H9 (cell line): Measurements from ENCODE around the gene HAND1. TPM values are rescaled to one million over a fixed set of nuclear protein-coding genes. Genes with fewer than 3 reads are reported as not detected.

Source experiments
- DNase-seq: peaks from one replicate; pipeline ENCODE4 v3.0.0-alpha.2; 2017
- H2AFZ ChIP-seq: one replicate; pipeline ENCODE4 v1.6.1; 2013; ENCODE audit warnings: mild to moderate bottlenecking, low read length, control low read depth, moderate library complexity
- H2AK5ac ChIP-seq: 2 replicates; pipeline ENCODE4 v1.6.1; 2013; ENCODE audit warnings: low read length, control low read depth, mixed read lengths; ENCODE audit not compliant: insufficient read length
- H2BK120ac ChIP-seq: one replicate; pipeline ENCODE4 v1.6.1; 2013; ENCODE audit warnings: low read depth, mild to moderate bottlenecking, low read length, control low read depth, inconsistent platforms; ENCODE audit not compliant: poor library complexity, severe bottlenecking
- H2BK12ac ChIP-seq: 2 replicates; pipeline ENCODE4 v1.6.1; 2013; ENCODE audit warnings: low read length, control low read depth, mixed read lengths, low read depth; ENCODE audit not compliant: insufficient read length
- H2BK15ac ChIP-seq: 2 replicates; pipeline ENCODE4 v1.6.1; 2013; ENCODE audit warnings: low read depth, low read length, control low read depth
- H2BK20ac ChIP-seq: one replicate; pipeline ENCODE4 v1.6.1; 2013; ENCODE audit warnings: low read depth, mild to moderate bottlenecking, low read length, control low read depth, inconsistent platforms; ENCODE audit not compliant: poor library complexity, severe bottlenecking
- H2BK5ac ChIP-seq: 2 replicates; pipeline ENCODE4 v1.6.1; 2013; ENCODE audit warnings: low read length, control low read depth, mixed read lengths; ENCODE audit not compliant: insufficient read length
- H3K14ac ChIP-seq: 2 replicates; pipeline ENCODE4 v1.6.1; 2013; ENCODE audit warnings: low read length, control low read depth; ENCODE audit not compliant: insufficient read depth
- H3K18ac ChIP-seq: 2 replicates; pipeline ENCODE4 v1.6.1; 2013; ENCODE audit warnings: low read depth, mild to moderate bottlenecking, mixed read lengths, low read length, control low read depth; ENCODE audit not compliant: insufficient read length
- H3K23ac ChIP-seq: 2 replicates; pipeline ENCODE4 v1.6.1; 2013; ENCODE audit warnings: low read length, control low read depth, mixed read lengths, low read depth; ENCODE audit not compliant: insufficient read length
- H3K23me2 ChIP-seq: 2 replicates; pipeline ENCODE4 v1.6.1; 2013; ENCODE audit warnings: low read depth, mild to moderate bottlenecking, mixed read lengths, low read length, control low read depth; ENCODE audit not compliant: insufficient read length, poor library complexity, severe bottlenecking
- H3K27ac ChIP-seq: 2 replicates; pipeline ENCODE4 v1.5.1; 2013; ENCODE audit warnings: low read length, control low read depth, mixed read lengths, low read depth; ENCODE audit not compliant: insufficient read length
- H3K27me3 ChIP-seq: 2 replicates; pipeline ENCODE4 v1.6.1; 2013; ENCODE audit warnings: low read length, control low read depth, inconsistent platforms; ENCODE audit not compliant: insufficient read depth
- H3K4ac ChIP-seq: 2 replicates; pipeline ENCODE4 v1.6.1; 2013; ENCODE audit warnings: low read depth, mild to moderate bottlenecking, control low read depth, inconsistent platforms, low read length, moderate library complexity
- H3K4me1 ChIP-seq: 2 replicates; pipeline ENCODE4 v1.6.1; 2013; ENCODE audit warnings: low read length, control low read depth, inconsistent platforms; ENCODE audit not compliant: insufficient read depth
- H3K4me2 ChIP-seq: 2 replicates; pipeline ENCODE4 v1.6.1; 2013; ENCODE audit warnings: low read length, control low read depth, mixed read lengths; ENCODE audit not compliant: insufficient read length, insufficient read depth
- H3K56ac ChIP-seq: 2 replicates; pipeline ENCODE4 v1.6.1; 2013; ENCODE audit warnings: low read depth, mild to moderate bottlenecking, mixed read lengths, low read length, control low read depth; ENCODE audit not compliant: insufficient read length
- H3K79me1 ChIP-seq: 2 replicates; pipeline ENCODE4 v1.6.1; 2013; ENCODE audit warnings: low read depth, mild to moderate bottlenecking, moderate library complexity, low read length, control low read depth, inconsistent platforms; ENCODE audit not compliant: insufficient read depth, poor library complexity, severe bottlenecking
- H3K79me2 ChIP-seq: 2 replicates; pipeline ENCODE4 v1.6.1; 2013; ENCODE audit warnings: low read length, control low read depth, inconsistent platforms; ENCODE audit not compliant: insufficient read depth
- H3K9ac ChIP-seq: 2 replicates; pipeline ENCODE4 v1.6.1; 2013; ENCODE audit warnings: low read length, control low read depth, mixed read lengths; ENCODE audit not compliant: insufficient read length; ENCODE audit errors: extremely low read depth
- H3K9me3 ChIP-seq: one replicate; pipeline ENCODE4 v1.6.1; 2013; ENCODE audit warnings: low read depth, low read length, inconsistent platforms; ENCODE audit not compliant: control insufficient read depth
- H3T11ph ChIP-seq: one replicate; pipeline ENCODE4 v1.6.1; 2013; ENCODE audit warnings: mild to moderate bottlenecking, low read length, control low read depth, inconsistent platforms
- H4K20me1 ChIP-seq: one replicate; pipeline ENCODE4 v1.6.1; 2013; ENCODE audit not compliant: control insufficient read depth, insufficient read length, insufficient read depth
- H4K5ac ChIP-seq: 2 replicates; pipeline ENCODE4 v1.6.1; 2013; ENCODE audit warnings: low read depth, mild to moderate bottlenecking, mixed read lengths, low read length, control low read depth; ENCODE audit not compliant: insufficient read length
- H4K8ac ChIP-seq: replicated peaks from 2 replicates; pipeline ENCODE4 v1.6.1; 2013; ENCODE audit warnings: low read length, control low read depth, mixed read lengths, low read depth; ENCODE audit not compliant: insufficient read length
- H4K91ac ChIP-seq: 2 replicates; pipeline ENCODE4 v1.6.1; 2013; ENCODE audit warnings: low read depth, mild to moderate bottlenecking, moderate library complexity, mixed read lengths, low read length, control low read depth; ENCODE audit not compliant: insufficient read length
- H3K27ac Mint-ChIP-seq, 3 experiments: 2 replicates in 2 of 3; 3 replicates in 1 of 3; pipeline ENCODE4 v1.8.0; 2020 to 2021; ENCODE audit warnings: mixed read lengths in 3 of 3, mild to moderate bottlenecking in 1 of 3, moderate library complexity in 1 of 3
- H3K27me3 Mint-ChIP-seq: 2 replicates; pipeline ENCODE4 v1.8.0; 2021; ENCODE audit warnings: low read depth, mild to moderate bottlenecking, moderate library complexity, mixed read lengths
- H3K36me3 Mint-ChIP-seq, 3 experiments: 2 replicates in 2 of 3; 3 replicates in 1 of 3; pipeline ENCODE4 v1.8.0; 2020 to 2021; ENCODE audit warnings: low read depth in 3 of 3, mixed read lengths in 3 of 3; ENCODE audit not compliant: insufficient read depth in 1 of 3
- H3K4me1 Mint-ChIP-seq, 2 experiments: 2 replicates each; pipeline ENCODE4 v1.8.0; 2020; ENCODE audit warnings: mixed read lengths in 2 of 2
- H3K4me3 Mint-ChIP-seq, 2 experiments: 2 replicates in 1 of 2; 3 replicates in 1 of 2; pipeline ENCODE4 v1.8.0; 2020 to 2021; ENCODE audit warnings: mild to moderate bottlenecking in 2 of 2, mixed read lengths in 2 of 2, moderate library complexity in 1 of 2
- H3K9me3 Mint-ChIP-seq, 2 experiments: 2 replicates in 1 of 2; 3 replicates in 1 of 2; pipeline ENCODE4 v1.8.0; 2020; ENCODE audit warnings: mild to moderate bottlenecking in 2 of 2, mixed read lengths in 2 of 2, moderate library complexity in 1 of 2
- WGBS: extraction: QIAGEN DNeasy Blood & Tissue Kit; methylation state at CpG from one replicate; pipeline ENCODE4 v1.1.7; 2013; ENCODE audit warnings: missing lambda C conversion rate, low lambda C conversion rate, mixed read lengths; ENCODE audit not compliant: insufficient read length; ENCODE audit errors: extremely low coverage; 5-methylcytosine and 5-hydroxymethylcytosine counted together
- total RNA-seq: library from RNA; stranded (reverse); gene quantifications from 2 replicates; pipeline ENCODE4 v1.2.1, GENCODE V29; 2021
- TF ChIP-seq, protein P1 (sequence below): fragments of 200-600 bp; sonication (generic); conservative IDR thresholded peaks from 3 replicates; pipeline ENCODE4 v1.8.0; 2021; ENCODE audit warnings: antibody characterized with exemption, mild to moderate bottlenecking

Gene HAND1
- total RNA-seq, 1 experiment from 2014 or later: not detected

DNA sequence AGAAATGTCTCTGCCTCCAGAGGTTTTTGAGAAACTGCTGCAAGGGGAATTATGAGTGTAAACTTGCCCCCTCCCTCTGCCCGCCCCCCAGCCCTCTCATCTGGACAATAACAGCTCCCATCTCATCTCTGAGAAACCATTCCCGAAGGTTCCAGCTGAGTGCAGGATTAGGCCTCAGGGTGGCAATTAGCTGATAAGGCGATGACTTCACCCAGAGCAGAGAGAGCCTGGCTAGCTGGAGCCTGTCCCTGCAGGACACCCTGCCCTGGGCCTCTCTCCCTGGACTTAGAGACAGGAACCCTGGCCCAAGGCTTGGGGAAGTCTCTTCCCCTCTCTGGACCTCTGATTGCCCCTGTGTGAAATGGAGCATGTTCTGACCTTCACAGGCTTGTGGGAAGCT lies 45.7 kb upstream of the HAND1 start:
- Histone ChIP-seq H3K14ac (no peak overlapping the region), H3K18ac (no peak overlapping the region), H3K4ac (no peak overlapping the region), H2BK5ac (no peak overlapping the region), H3K79me1 (no peaks in the 10 kb centered on the region), H3K27me3 (no peaks in the 10 kb centered on the region), H2AK5ac (no peak overlapping the region), H3K9me3 (no peaks in the 10 kb centered on the region), H3K9ac (no peak overlapping the region), H2AFZ (no peak overlapping the region), H3K23me2 (no peaks in the 10 kb centered on the region), H2BK120ac (no peak overlapping the region), H3K56ac (no peak overlapping the region), H4K20me1 (no peaks in the 10 kb centered on the region), H4K5ac (no peak overlapping the region), H3T11ph (no peak overlapping the region), H3K4me2 (no peak overlapping the region), H3K79me2 (no peaks in the 10 kb centered on the region), H2BK15ac (no peak overlapping the region), H3K4me1 (no peaks in the 10 kb centered on the region), H4K8ac (no peak overlapping the region), H2BK12ac (no peak overlapping the region), H4K91ac (no peak overlapping the region), H3K27ac (no peak overlapping the region), H3K23ac (no peak overlapping the region), H2BK20ac (no peak overlapping the region)
- Mint-ChIP-seq H3K36me3 (no peaks in the 10 kb centered on the region), H3K27me3 (peaks cover 36% of the 10 kb centered on the region), H3K27ac (no peak overlapping the region), H3K4me3 (no peak overlapping the region), H3K9me3 (no peaks in the 10 kb centered on the region), H3K4me1 (peaks cover 16 to 34% of the 10 kb centered on the region in 2 experiments)
- WGBS: no CpG with 5 or more reads among the region's 3 CpGs
- TF ChIP-seq, protein P1, sequence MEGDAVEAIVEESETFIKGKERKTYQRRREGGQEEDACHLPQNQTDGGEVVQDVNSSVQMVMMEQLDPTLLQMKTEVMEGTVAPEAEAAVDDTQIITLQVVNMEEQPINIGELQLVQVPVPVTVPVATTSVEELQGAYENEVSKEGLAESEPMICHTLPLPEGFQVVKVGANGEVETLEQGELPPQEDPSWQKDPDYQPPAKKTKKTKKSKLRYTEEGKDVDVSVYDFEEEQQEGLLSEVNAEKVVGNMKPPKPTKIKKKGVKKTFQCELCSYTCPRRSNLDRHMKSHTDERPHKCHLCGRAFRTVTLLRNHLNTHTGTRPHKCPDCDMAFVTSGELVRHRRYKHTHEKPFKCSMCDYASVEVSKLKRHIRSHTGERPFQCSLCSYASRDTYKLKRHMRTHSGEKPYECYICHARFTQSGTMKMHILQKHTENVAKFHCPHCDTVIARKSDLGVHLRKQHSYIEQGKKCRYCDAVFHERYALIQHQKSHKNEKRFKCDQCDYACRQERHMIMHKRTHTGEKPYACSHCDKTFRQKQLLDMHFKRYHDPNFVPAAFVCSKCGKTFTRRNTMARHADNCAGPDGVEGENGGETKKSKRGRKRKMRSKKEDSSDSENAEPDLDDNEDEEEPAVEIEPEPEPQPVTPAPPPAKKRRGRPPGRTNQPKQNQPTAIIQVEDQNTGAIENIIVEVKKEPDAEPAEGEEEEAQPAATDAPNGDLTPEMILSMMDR: no peak
- DNase-seq: no peak
